Astrocyte (in vitro differentiated cells and primary cell): ENCODE measurements around the gene PLEKHG3. TPM values are rescaled to one million over a fixed set of nuclear protein-coding genes. Genes with fewer than 3 reads are reported as not detected.

Experiments
- DNase-seq: peaks from one replicate; pipeline ENCODE4 v3.0.0-alpha.2; 2010; ENCODE audit warnings: low read depth
- FAIRE-seq: peaks from 2 replicates; lab custom pipeline; 2011; peaks lifted over from hg19 to GRCh38; lab: Jason Lieb, UNC
- H2AFZ ChIP-seq: 2 replicates; pipeline ENCODE4 v1.6.0; 2012; ENCODE audit warnings: low read depth, low read length, inconsistent platforms
- H3K27ac ChIP-seq: 2 replicates; pipeline ENCODE4 v1.5.1; 2011; ENCODE audit warnings: low read depth, low read length, inconsistent platforms
- H3K27me3 ChIP-seq: 2 replicates; pipeline ENCODE4 v1.6.0; 2011; ENCODE audit warnings: low read length, inconsistent platforms; ENCODE audit not compliant: insufficient read depth
- H3K36me3 ChIP-seq: 2 replicates; pipeline ENCODE4 v1.5.1; 2011; ENCODE audit warnings: low read length, inconsistent platforms; ENCODE audit not compliant: insufficient read depth
- H3K4me1 ChIP-seq: 2 replicates; pipeline ENCODE4 v1.5.1; 2011; ENCODE audit warnings: low read length, inconsistent platforms; ENCODE audit not compliant: insufficient read depth
- H3K4me2 ChIP-seq: 2 replicates; pipeline ENCODE4 v1.6.0; 2012; ENCODE audit warnings: low read length, inconsistent platforms
- H3K4me3 ChIP-seq: 2 replicates; pipeline ENCODE4 v1.5.1; 2011; ENCODE audit warnings: low read depth, mild to moderate bottlenecking, low read length, inconsistent platforms; ENCODE audit not compliant: insufficient read depth
- H3K79me2 ChIP-seq: 2 replicates; pipeline ENCODE4 v1.6.0; 2012; ENCODE audit warnings: mild to moderate bottlenecking, low read length, inconsistent platforms; ENCODE audit not compliant: insufficient read depth
- H3K9ac ChIP-seq: 2 replicates; pipeline ENCODE4 v1.6.0; 2012; ENCODE audit warnings: mild to moderate bottlenecking, low read length, inconsistent platforms
- H3K9me3 ChIP-seq: 2 replicates; pipeline ENCODE4 v1.5.1; 2012; ENCODE audit warnings: low read depth, mild to moderate bottlenecking, low read length, inconsistent platforms; ENCODE audit not compliant: insufficient read depth
- H4K20me1 ChIP-seq: 2 replicates; pipeline ENCODE4 v1.6.0; 2012; ENCODE audit warnings: low read length, inconsistent platforms; ENCODE audit not compliant: insufficient read depth
- H3K27ac Mint-ChIP-seq: one replicate; pipeline ENCODE4 v1.8.0; 2021; ENCODE audit warnings: mild to moderate bottlenecking, mixed read lengths; ENCODE audit not compliant: unreplicated experiment
- H3K27me3 Mint-ChIP-seq: one replicate; pipeline ENCODE4 v1.8.0; 2021; ENCODE audit warnings: low read depth, mixed read lengths; ENCODE audit not compliant: unreplicated experiment
- H3K36me3 Mint-ChIP-seq: one replicate; pipeline ENCODE4 v1.8.0; 2021; ENCODE audit warnings: low read depth, mixed read lengths; ENCODE audit not compliant: unreplicated experiment
- H3K4me1 Mint-ChIP-seq: one replicate; pipeline ENCODE4 v1.8.0; 2021; ENCODE audit warnings: low read depth, mixed read lengths; ENCODE audit not compliant: unreplicated experiment
- H3K4me3 Mint-ChIP-seq: one replicate; pipeline ENCODE4 v1.8.0; 2021; ENCODE audit warnings: mild to moderate bottlenecking, moderate library complexity, mixed read lengths; ENCODE audit not compliant: unreplicated experiment
- H3K9me3 Mint-ChIP-seq: one replicate; pipeline ENCODE4 v1.8.0; 2021; ENCODE audit warnings: mild to moderate bottlenecking, mixed read lengths; ENCODE audit not compliant: unreplicated experiment
- EZH2 ChIP-seq: IDR thresholded peaks from 2 replicates; pipeline ENCODE4 v1.6.1; 2012; ENCODE audit warnings: mild to moderate bottlenecking, low read length, inconsistent platforms; ENCODE audit not compliant: insufficient read depth
- total RNA-seq: library from RNA; stranded (reverse); gene quantifications from 2 replicates; pipeline ENCODE4 v1.2.1, GENCODE V29; 2021
- TF ChIP-seq, protein P1 (sequence below): IDR thresholded peaks from 2 replicates; pipeline ENCODE4 v1.5.1; 2011; ENCODE audit warnings: low read depth, mild to moderate bottlenecking, inconsistent platforms, low read length, moderate library complexity; ENCODE audit not compliant: insufficient read depth

The PLEKHG3 gene
- total RNA-seq, 1 donor from 2014 or later, result 98.6 TPM

GRCh38 chr14:64663174-64663573, 41.0 kb upstream of the PLEKHG3 start:
- Histone ChIP-seq H3K36me3 (no peaks in the 10 kb centered on the region), H3K4me1 (peaks cover 4% of the 10 kb centered on the region), H2AFZ (no peak overlapping the region), H3K9ac (no peak overlapping the region), H3K27me3 (peaks cover 3% of the 10 kb centered on the region), H3K4me2 (no peak overlapping the region), H4K20me1 (no peaks in the 10 kb centered on the region), H3K4me3 (no peak overlapping the region), H3K27ac (no peak overlapping the region), H3K9me3 (no peaks in the 10 kb centered on the region), H3K79me2 (no peaks in the 10 kb centered on the region)
- Mint-ChIP-seq H3K27ac (peak overlapping the region; percentile 83), H3K4me1 (peaks cover 18% of the 10 kb centered on the region), H3K36me3 (no peaks in the 10 kb centered on the region), H3K4me3 (no peak overlapping the region), H3K27me3 (no peaks in the 10 kb centered on the region), H3K9me3 (peaks cover 3% of the 10 kb centered on the region)
- DNase-seq, result peak; percentile 61
- FAIRE-seq, result no peak
- no peak for TF ChIP-seq EZH2
- TF ChIP-seq, protein P1, sequence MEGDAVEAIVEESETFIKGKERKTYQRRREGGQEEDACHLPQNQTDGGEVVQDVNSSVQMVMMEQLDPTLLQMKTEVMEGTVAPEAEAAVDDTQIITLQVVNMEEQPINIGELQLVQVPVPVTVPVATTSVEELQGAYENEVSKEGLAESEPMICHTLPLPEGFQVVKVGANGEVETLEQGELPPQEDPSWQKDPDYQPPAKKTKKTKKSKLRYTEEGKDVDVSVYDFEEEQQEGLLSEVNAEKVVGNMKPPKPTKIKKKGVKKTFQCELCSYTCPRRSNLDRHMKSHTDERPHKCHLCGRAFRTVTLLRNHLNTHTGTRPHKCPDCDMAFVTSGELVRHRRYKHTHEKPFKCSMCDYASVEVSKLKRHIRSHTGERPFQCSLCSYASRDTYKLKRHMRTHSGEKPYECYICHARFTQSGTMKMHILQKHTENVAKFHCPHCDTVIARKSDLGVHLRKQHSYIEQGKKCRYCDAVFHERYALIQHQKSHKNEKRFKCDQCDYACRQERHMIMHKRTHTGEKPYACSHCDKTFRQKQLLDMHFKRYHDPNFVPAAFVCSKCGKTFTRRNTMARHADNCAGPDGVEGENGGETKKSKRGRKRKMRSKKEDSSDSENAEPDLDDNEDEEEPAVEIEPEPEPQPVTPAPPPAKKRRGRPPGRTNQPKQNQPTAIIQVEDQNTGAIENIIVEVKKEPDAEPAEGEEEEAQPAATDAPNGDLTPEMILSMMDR, result no peak

- no peak overlapping the region for H3K9ac ChIP-seq
- H3K36me3 Mint-ChIP-seq, result no peaks in the 10 kb centered on the region
- H3K9me3 Mint-ChIP-seq, result peaks cover 3% of the 10 kb centered on the region
- H3K36me3 ChIP-seq, result no peaks in the 10 kb centered on the region
- H3K79me2 ChIP-seq, result no peaks in the 10 kb centered on the region
- H2AFZ ChIP-seq, result no peak overlapping the region
- FAIRE-seq, result peak; percentile 63
- peaks cover 5% of the 10 kb centered on the region for H3K27me3 ChIP-seq
- no peak overlapping the region for H3K4me3 ChIP-seq
- H3K4me1 ChIP-seq, result no peaks in the 10 kb centered on the region
- no peak overlapping the region for H3K4me2 ChIP-seq
- TF ChIP-seq EZH2, result no peak
- TF ChIP-seq, protein P1, result peak; percentile 80
- no peak overlapping the region for H3K4me3 Mint-ChIP-seq
- no peak overlapping the region for H3K27ac Mint-ChIP-seq
- H4K20me1 ChIP-seq, result no peaks in the 10 kb centered on the region
- peaks cover 3% of the 10 kb centered on the region for H3K27me3 Mint-ChIP-seq
- peak; percentile 44 for DNase-seq
- peaks cover 7% of the 10 kb centered on the region for H3K4me1 Mint-ChIP-seq
- no peaks in the 10 kb centered on the region for H3K9me3 ChIP-seq
- H3K27ac ChIP-seq, result no peak overlapping the region
These were observed 32.6 kb upstream of the PLEKHG3 start for GRCh38 chr14:64671591-64671990.

GRCh38 chr14:64673316-64673715, 30.9 kb upstream of the PLEKHG3 start:
- H3K27me3 Mint-ChIP-seq, result peaks cover 6% of the 10 kb centered on the region
- H3K27ac ChIP-seq, result no peak overlapping the region
- no peak overlapping the region for H3K9ac ChIP-seq
- no peak overlapping the region for H2AFZ ChIP-seq
- H3K27ac Mint-ChIP-seq, result no peak overlapping the region
- no peak for TF ChIP-seq EZH2
- TF ChIP-seq, protein P1, result no peak
- no peak for DNase-seq
- H3K4me3 Mint-ChIP-seq, result no peak overlapping the region
- FAIRE-seq, result no peak
- no peaks in the 10 kb centered on the region for H3K36me3 Mint-ChIP-seq
- H3K4me3 ChIP-seq, result no peak overlapping the region
- H4K20me1 ChIP-seq, result no peaks in the 10 kb centered on the region
- H3K9me3 Mint-ChIP-seq, result no peaks in the 10 kb centered on the region
- no peaks in the 10 kb centered on the region for H3K9me3 ChIP-seq
- H3K79me2 ChIP-seq, result no peaks in the 10 kb centered on the region
- H3K27me3 ChIP-seq, result peaks cover 5% of the 10 kb centered on the region
- no peaks in the 10 kb centered on the region for H3K36me3 ChIP-seq
- H3K4me2 ChIP-seq, result no peak overlapping the region
- no peaks in the 10 kb centered on the region for H3K4me1 ChIP-seq
- H3K4me1 Mint-ChIP-seq, result peaks cover 7% of the 10 kb centered on the region
